ENCODE measurements around the gene MAPKAP1. TPM values are rescaled to one million over a fixed set of nuclear protein-coding genes. Genes with fewer than 3 reads are reported as not detected.
"Not testable (repeated sequence)": the region's sequence is repeated elsewhere in the genome, so short reads cannot be mapped to it uniquely, and the experiment has no call there.

MAPKAP1 gene
- total and polyA plus RNA-seq, 2 experiments from 2014 or later, result 68.5 to 74.5 TPM

- no peak for TF ChIP-seq EZH2phosphoT487 (IDR thresholded peaks at IDR 0.05; ENCODE audit: insufficient read depth, low read depth)
- no peak for TF ChIP-seq EZH2 (IDR thresholded peaks at IDR 0.05; ENCODE audit: insufficient read depth, poor library complexity, severe bottlenecking)
- H3K27ac ChIP-seq, result no peak overlapping the region
- no peak overlapping the region for H3K4me2 ChIP-seq (ENCODE audit: unreplicated experiment)
- peaks cover 67% of the 10 kb centered on the region for H3K79me2 ChIP-seq (ENCODE audit: insufficient read depth)
- in situ Hi-C loops (cut with MboI), result loop anchor here (25.0 kb wide), 1 partner anchor 663 kb away; no protein-coding TSS in a partner anchor
- DNase-seq, result no peak
- no peak overlapping the region for H3K4me3 ChIP-seq
- no peaks in the 10 kb centered on the region for H3K9me2 ChIP-seq (ENCODE audit: insufficient read depth)
- H3K4me1 ChIP-seq (ENCODE audit: insufficient read depth), result peaks cover 13% of the 10 kb centered on the region
- no peaks in the 10 kb centered on the region for H3K9me3 ChIP-seq (ENCODE audit: low read depth)
- H2AFZ ChIP-seq, result no peak overlapping the region
- no peaks in the 10 kb centered on the region for H3K36me3 ChIP-seq (ENCODE audit: low read depth)
- 97 to 100% methylated on average over 2 of the region's 2 CpGs for WGBS, 2 experiments (ENCODE audit: low coverage in 1 of 2, low lambda C conversion rate in 2 of 2, missing lambda C conversion rate in 2 of 2)
- peaks cover 4% of the 10 kb centered on the region; the same call in 1 of the 2 replicates for H3F3A ChIP-seq (ENCODE audit: insufficient read depth)
- no peaks in the 10 kb centered on the region for H4K20me1 ChIP-seq (ENCODE audit: insufficient read depth)
- no peak overlapping the region for H3K9ac ChIP-seq
- H3K27me3 ChIP-seq (replicated peaks; ENCODE audit: insufficient read depth), result no peaks in the 10 kb centered on the region
Measured at GRCh38 chr9:125574126-125574877, 132.7 kb downstream of the MAPKAP1 start.

DNA sequence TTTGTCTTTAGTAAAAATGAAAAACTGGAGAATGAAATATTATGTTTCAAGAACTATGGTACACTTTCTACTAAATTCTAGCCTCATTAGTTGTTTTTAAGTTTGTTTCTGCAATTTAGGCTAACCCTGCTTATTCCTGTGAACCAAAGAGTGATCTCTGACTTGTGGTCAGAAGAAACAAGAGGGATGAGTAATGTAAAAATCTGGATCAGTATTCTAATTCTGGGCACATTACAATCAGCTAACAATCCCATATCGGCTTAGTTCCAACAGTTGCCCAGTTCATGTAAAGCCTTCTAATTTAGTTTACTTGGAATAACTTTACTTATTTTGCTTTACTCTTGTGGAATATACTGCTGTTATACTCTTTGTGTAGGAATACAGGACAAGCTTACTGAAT is 134.5 kb downstream of the MAPKAP1 start:
- not testable (repeated sequence) for H2AFZ ChIP-seq; H4K20me1 ChIP-seq (ENCODE audit: insufficient read depth); H3K27me3 ChIP-seq (replicated peaks; ENCODE audit: insufficient read depth); H3K4me3 ChIP-seq; H3K27ac ChIP-seq; H3K9me2 ChIP-seq (ENCODE audit: insufficient read depth); H3K9me3 ChIP-seq (ENCODE audit: low read depth); H3K9ac ChIP-seq; H3K36me3 ChIP-seq (ENCODE audit: low read depth); H3F3A ChIP-seq (ENCODE audit: insufficient read depth)
- peak overlapping the region; percentile 8 for H3K4me2 ChIP-seq (ENCODE audit: unreplicated experiment)
- 89 to 90% methylated on average over 1 of the region's 1 CpG for WGBS, 2 experiments (ENCODE audit: low coverage in 1 of 2, low lambda C conversion rate in 2 of 2, missing lambda C conversion rate in 2 of 2)
- peaks cover 17% of the 10 kb centered on the region for H3K4me1 ChIP-seq (ENCODE audit: insufficient read depth)
- in situ Hi-C loops (cut with MboI), result loop anchor here (25.0 kb wide), 1 partner anchor 665 kb away; no protein-coding TSS in a partner anchor
- peaks cover 72% of the 10 kb centered on the region for H3K79me2 ChIP-seq (ENCODE audit: insufficient read depth)
- DNase-seq, result peak; percentile 32

- not testable (repeated sequence) for H3K27ac ChIP-seq; H3F3A ChIP-seq (ENCODE audit: insufficient read depth); H3K9me2 ChIP-seq (ENCODE audit: insufficient read depth); DNase-seq; H3K4me3 ChIP-seq; H2AFZ ChIP-seq; H3K9me3 ChIP-seq (ENCODE audit: low read depth); H3K27me3 ChIP-seq (replicated peaks; ENCODE audit: insufficient read depth); H3K9ac ChIP-seq; H3K4me2 ChIP-seq (ENCODE audit: unreplicated experiment); H3K36me3 ChIP-seq (ENCODE audit: low read depth); H4K20me1 ChIP-seq (ENCODE audit: insufficient read depth)
- peaks cover 78% of the 10 kb centered on the region for H3K79me2 ChIP-seq (ENCODE audit: insufficient read depth)
- WGBS, 2 experiments (ENCODE audit: low coverage in 1 of 2, low lambda C conversion rate in 2 of 2, missing lambda C conversion rate in 2 of 2), result 100% methylated on average over 3 of the region's 3 CpGs
- in situ Hi-C loops (cut with MboI), result loop anchor here (25.0 kb wide), 1 partner anchor 665 kb away; no protein-coding TSS in a partner anchor
- peaks cover 17% of the 10 kb centered on the region for H3K4me1 ChIP-seq (ENCODE audit: insufficient read depth)
Measured at GRCh38 chr9:125571824-125572223, 135.2 kb downstream of the MAPKAP1 start.

DNA sequence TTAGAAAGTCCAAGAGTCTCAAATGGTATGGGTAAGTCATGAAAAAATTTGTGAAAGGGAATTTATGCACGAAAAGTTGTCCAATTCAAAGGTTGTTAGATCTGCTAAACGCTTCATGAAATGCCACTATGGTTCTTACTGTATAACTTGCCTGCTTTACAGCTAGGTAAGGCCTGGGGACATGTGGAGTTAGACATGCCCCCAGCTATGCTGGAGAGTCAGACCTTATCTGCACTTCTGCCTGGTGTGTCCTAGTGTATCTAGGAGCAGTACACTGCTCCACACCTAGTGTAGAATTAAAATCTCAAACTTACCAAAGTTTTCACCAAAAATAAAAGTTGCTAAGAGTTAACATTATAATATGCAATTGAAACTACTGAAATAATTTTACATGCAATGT is 136.8 kb downstream of the MAPKAP1 start:
- H3K79me2 ChIP-seq (ENCODE audit: insufficient read depth), result peaks cover 85% of the 10 kb centered on the region
- H3K4me3 ChIP-seq, result no peak overlapping the region

More for the DNA sequence above, 136.8 kb downstream of the MAPKAP1 start:
- Histone ChIP-seq H4K20me1 (ENCODE audit: insufficient read depth) (no peaks in the 10 kb centered on the region), H3K4me1 (ENCODE audit: insufficient read depth) (peaks cover 17% of the 10 kb centered on the region), H3K27ac (no peak overlapping the region), H3F3A (ENCODE audit: insufficient read depth) (no peaks in the 10 kb centered on the region), H3K9me3 (ENCODE audit: low read depth) (no peaks in the 10 kb centered on the region), H2AFZ (no peak overlapping the region), H3K27me3 (replicated peaks; ENCODE audit: insufficient read depth) (no peaks in the 10 kb centered on the region), H3K9me2 (ENCODE audit: insufficient read depth) (no peaks in the 10 kb centered on the region), H3K36me3 (ENCODE audit: low read depth) (no peaks in the 10 kb centered on the region), H3K4me2 (ENCODE audit: unreplicated experiment) (no peak overlapping the region), H3K9ac (no peak overlapping the region)
- in situ Hi-C loops (cut with MboI), result loop anchor here (25.0 kb wide), 1 partner anchor 667 kb away; no protein-coding TSS in a partner anchor
- WGBS, 2 experiments (ENCODE audit: low coverage in 1 of 2, low lambda C conversion rate in 2 of 2, missing lambda C conversion rate in 2 of 2), result 100% methylated on average over 2 of the region's 2 CpGs
- TF ChIP-seq EZH2 (IDR thresholded peaks at IDR 0.05; ENCODE audit: insufficient read depth, poor library complexity, severe bottlenecking), result no peak
- TF ChIP-seq EZH2phosphoT487 (IDR thresholded peaks at IDR 0.05; ENCODE audit: insufficient read depth, low read depth), result no peak
- no peak for DNase-seq

All from GM23248 (cell line).